ENCODE results near the gene VTN.

The VTN gene

GRCh38 chr17:28364665-28365363 lies 5.3 kb downstream of the VTN start, which contains the start of gene SEBOX:
TSS of gene SEBOX (minus strand) at chr17:28365199. CDS start at chr17:28365151, 48 bp downstream.
- DNase-seq (ENCODE audit: low read depth), result no peak
- H3K4me3 ChIP-seq (ENCODE audit: low read depth, low read length), result no peak within 1 kb of the TSS
- no peak for TF ChIP-seq CTCF (conservative IDR thresholded peaks at IDR 0.05; ENCODE audit: low read depth, low read length)

DNA sequence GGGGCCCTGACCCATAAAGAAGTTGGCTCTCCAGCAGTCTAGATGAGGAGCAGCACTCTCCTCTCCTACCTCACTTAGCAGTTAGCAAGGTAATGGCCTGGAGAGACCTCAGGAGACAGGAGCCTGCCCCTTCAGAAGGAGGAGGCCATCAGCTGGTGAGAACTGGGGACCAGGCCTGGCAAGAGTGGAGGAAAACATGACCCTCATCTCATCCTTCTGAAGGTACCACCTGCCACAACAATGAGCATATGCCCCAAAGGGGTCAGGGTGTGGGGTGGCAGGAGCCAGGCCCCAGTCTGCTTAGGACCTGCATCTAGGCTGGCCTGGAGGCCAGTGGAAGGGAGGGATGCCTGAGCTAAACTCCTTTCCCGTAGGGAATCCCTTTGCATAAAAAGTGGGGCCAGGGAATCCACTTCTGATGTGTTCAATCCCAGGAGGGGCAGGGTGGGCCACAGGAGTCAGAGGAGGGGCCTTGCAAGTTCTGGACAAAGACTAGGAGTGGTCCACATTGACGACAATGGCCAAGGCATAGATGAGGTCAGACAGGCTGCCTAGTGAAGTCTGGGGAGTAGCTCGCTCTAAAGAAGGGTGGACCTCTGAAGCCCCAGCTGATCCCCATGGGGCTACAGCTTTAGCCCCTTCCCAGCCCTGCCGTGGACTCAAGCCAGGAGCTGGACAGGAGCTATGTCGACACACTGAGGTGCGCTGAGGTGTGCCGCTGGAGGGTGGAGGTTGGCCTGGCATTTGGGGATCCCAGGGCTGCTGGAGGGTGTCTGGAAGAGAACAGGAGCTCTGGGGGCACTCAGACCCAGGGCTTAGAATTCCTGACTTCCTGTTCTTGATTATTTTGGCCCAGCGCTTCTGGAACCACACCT lies 6.1 kb downstream of the VTN start:
- no peak for TF ChIP-seq CTCF (conservative IDR thresholded peaks at IDR 0.05; ENCODE audit: low read depth, low read length)
- H3K4me3 ChIP-seq (ENCODE audit: low read depth, low read length), result no peak overlapping the region

GRCh38 chr17:28363186-28363585 lies 6.9 kb downstream of the VTN start:
- TF ChIP-seq CTCF (conservative IDR thresholded peaks at IDR 0.05; ENCODE audit: low read depth, low read length), result no peak

More for the DNA sequence above, 6.1 kb downstream of the VTN start:
- DNase-seq (ENCODE audit: low read depth), result no peak

DNA sequence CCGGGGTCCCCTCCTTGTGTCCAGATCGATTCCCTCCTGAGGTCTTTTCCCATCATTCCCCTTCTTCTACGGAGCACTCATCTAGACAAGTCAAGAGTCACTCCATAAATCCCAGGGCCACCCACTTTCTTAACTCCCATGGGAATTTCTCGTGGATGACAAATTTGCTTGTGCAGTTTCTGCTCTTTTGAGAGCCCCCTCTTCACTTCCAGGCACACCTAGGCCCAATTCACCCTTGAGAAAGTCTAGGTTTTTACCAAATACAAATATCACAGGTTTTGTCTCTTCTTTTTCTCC lies 12.3 kb downstream of the VTN start:
- peak overlapping the region; percentile 92 for H3K4me3 ChIP-seq (ENCODE audit: low read depth, low read length)
- DNase-seq (ENCODE audit: low read depth), result no peak
- no peak for TF ChIP-seq CTCF (conservative IDR thresholded peaks at IDR 0.05; ENCODE audit: low read depth, low read length)

More at GRCh38 chr17:28363186-28363585, 6.9 kb downstream of the VTN start:
- no peak overlapping the region for H3K4me3 ChIP-seq (ENCODE audit: low read depth, low read length)
- DNase-seq (ENCODE audit: low read depth), result no peak

DNA sequence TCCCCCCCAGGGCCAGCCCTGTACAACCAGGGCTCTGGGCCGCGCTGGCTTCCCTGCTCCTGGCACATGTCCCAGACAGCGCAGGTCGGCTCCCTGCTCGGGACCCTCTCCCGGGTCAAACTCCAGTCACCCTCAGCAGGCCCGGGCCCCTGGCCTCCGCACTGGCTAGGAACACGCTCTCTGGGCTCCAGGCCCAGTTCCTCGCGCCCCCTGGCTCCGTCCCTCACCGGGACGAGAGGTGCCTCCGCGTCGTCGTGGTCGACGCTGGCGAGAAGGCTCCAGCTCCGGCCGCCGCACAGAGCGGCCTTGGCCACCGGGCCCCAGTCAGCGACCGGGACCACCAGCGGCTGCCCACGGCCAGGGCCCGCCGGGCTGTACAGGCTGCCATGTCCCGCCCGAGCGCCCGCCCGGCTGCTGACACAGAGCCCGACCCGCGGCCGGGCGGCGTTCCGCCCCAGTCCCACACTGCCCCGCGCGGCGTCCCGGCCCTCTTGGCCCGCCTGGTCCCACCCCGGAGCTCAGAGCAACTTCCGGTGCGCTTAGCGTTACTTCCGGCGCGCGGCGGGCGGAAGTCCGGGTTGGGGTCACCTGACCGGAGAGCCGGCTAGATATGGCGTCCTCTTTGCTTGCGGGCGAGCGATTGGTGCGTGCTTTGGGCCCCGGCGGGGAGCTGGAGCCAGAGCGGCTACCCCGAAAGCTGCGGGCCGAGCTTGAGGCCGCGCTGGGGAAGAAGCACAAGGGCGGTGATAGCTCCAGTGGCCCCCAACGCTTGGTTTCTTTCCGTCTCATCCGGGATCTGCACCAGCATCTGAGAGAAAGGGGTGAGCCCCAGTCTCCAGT lies 12.8 kb downstream of the VTN start, which contains the start of gene POLDIP2:
Gene POLDIP2, minus strand, starts transcription at position 467 of the 840 bp plus-strand sequence. Its CDS starts 79 bp downstream, at position 388.
- no peak for TF ChIP-seq CTCF (conservative IDR thresholded peaks at IDR 0.05; ENCODE audit: low read depth, low read length)
- DNase-seq (ENCODE audit: low read depth), result peak; percentile 96
- H3K4me3 ChIP-seq (ENCODE audit: low read depth, low read length), result peak within 1 kb of the TSS; percentile 92

DNA sequence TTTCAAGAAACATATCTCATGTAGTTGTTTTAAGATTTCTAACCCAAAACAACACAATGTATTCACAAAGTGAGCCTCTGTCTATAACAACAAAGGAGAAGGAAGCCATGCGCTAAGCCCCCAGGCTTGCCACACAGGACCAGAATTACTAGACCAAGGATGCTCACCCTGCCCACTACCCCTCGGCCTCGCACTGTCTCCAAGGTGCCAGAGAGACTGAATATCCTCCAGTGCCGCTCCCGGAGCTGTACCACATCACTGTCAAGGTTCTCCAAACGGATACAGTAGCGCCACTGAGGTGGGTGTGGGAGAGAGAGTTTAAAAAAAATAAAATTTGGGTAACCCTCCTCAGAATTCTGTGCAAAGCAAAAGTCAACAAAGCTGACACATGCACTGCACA lies 19.8 kb downstream of the VTN start:
- no peak for DNase-seq (ENCODE audit: low read depth)
- no peak overlapping the region for H3K4me3 ChIP-seq (ENCODE audit: low read depth, low read length)
- TF ChIP-seq CTCF (conservative IDR thresholded peaks at IDR 0.05; ENCODE audit: low read depth, low read length), result no peak
